NCI-H1048 (cell line): ENCODE results near the gene SQSTM1.
A peak's percentile ranks its signal among the peaks of the same experiment; 100 is the strongest.

Experiments used
- DNase-seq: peaks from one replicate; lab custom pipeline; 2025; lab: John Stamatoyannopoulos, UW

The SQSTM1 gene

DNA sequence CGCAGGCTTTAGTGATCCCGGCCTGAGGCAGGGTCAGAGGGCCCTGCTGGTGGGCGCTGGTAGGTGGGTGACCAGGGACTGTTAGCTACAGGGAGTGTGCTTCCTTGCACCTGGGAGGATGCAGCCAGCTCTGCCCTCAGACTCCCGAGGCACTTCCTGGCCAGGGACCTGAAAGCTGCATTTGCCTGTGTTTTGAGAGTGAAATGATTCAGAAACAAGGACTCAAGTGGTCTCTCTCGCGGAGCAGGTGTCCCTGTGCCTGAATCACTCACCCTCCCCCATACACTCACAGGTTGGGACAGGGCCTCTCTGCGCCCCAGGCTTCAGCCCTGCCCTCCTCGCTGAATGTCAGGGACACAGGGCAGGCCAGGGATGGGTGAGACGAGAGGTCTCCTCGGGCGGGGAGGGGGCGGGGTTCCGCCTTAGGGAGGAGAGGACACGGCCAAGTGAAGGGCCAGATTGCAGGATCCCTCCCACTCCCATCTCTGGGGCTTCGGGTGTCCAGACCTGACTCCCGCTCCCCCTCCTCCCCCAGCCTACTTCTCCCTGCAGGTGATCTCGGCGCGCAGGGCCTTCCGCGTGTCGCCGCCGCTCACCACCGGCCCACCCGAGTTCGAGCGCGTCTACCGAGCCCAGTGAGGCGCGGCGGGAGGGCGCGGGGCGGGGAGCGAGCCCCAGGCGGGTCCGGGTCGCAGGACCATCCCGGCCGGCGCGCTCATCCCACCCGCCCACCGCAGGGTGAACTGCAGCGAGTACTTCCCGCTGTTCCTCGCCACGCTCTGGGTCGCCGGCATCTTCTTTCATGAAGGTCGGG lies 25.4 kb upstream of the SQSTM1 start:
- no peak for DNase-seq

DNA sequence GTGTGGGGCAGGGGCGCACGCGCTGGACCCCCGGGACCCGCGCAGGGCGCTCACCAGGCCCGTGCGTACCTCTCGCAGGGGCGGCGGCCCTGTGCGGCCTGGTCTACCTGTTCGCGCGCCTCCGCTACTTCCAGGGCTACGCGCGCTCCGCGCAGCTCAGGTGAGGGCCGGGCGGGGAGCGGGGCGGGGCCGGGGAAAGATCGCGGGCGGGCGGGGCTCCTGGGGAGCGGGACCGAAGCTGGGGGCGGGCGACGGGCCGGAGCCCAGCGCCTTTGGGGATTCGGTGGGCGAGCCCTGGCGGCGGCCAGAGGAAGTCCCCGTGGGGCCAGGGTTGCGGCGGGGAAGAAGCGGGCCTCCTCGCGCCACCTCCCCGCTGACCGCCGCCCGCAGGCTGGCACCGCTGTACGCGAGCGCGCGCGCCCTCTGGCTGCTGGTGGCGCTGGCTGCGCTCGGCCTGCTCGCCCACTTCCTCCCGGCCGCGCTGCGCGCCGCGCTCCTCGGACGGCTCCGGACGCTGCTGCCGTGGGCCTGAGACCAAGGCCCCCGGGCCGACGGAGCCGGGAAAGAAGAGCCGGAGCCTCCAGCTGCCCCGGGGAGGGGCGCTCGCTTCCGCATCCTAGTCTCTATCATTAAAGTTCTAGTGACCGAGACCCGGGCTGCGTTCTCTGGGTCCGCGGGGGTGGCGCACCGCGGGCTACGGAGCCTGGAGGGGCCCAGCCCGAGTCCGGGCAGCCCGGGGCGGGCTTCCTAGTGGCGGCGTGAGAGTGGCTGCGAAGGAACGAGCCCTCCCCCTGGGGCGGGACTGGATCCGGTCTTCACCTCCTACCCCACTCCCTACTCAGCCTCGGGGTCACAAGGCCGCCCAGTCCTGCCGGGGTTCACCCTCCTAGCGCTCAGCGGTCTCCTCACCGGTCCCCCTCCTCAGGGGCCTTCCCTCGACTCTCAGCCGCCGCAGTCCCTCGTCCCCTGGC lies 24.6 kb upstream of the SQSTM1 start:
- peak; percentile 74 for DNase-seq

DNA sequence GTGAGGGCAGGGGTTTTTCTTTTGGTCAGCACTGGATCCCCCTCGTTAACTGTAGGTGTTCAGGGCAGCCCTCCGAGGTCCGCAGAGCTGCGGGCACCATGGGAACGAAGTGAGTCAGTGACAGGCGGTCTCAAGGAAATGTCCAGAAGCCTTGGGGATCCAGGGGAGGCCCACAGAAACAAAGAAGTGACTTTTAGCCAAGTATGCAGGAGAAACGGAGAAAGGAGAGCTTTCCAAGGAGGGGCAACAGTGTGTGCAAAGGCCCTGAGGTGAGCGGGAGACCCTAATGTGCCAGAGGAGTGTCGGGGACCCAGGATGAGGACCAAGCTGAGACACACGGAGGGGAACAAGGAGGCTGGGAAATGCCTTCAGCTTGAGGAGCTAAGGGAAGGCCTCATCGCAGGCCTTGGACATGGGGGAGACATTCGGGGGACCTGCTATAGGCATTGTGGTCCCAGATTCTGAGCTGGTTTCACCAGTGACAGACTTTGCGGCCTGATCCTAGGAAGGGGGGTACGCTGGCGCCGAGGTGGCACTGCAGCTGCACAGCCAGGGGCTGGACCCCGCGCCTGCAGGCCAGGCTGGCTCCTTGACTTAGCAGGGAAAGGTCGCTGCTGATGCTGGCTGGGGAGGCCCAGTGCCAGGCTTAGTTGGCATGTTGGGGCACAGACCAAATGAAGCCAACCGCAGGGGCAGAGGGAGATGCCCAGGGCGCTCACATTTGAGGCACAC lies 23.7 kb upstream of the SQSTM1 start:
- no peak for DNase-seq

DNA sequence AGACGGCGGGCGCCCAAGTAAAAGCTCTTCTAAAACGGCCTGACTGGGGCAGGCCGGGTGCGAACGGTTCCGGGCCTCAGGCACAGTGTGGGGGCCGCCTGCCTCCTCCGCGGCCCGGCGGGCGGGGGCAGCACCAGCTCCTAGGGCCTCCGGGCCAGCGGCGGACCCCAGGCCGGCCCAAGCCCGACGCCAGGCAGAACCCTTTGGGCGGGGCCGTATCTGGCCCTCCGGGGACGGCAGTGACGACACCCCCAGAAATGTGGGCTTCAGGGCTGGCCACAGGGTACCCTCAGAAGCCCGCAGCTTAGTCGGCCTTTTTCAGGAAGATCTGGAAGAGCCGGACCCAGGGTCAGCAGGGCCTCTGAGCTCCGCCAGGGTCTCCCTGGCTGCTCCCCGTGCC lies 23.0 kb upstream of the SQSTM1 start:
- DNase-seq, result no peak

DNA sequence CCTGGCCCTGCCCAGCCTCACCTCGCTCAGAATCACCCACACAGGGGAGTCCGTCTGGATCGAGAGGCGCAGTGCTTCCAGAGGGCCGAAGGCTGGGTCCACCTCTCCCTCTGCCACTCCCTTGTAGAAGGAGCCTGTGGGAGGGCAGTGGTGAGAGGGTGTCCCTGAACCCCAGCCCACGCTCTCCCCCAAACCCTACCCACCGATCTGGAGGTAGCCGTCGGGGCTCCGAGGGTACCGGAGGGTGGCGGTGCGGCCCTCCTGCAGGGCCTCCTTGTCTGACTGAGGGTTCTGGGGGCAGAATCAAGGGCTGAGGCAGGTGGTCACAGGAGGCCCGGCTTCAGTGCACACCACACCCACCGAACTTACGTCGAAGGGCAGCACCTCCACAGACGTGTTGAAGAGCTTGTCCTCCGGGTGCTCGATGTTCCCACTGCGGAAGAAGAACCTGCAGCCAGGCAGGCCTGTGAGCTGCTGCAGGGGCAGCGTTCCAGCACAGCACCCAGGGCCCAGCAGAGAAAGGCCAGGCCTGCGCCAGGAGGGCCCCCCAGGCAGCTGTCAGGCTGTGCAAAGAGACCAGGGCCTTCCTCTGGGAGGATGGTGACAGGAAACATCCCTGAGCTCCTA lies 22.4 kb upstream of the SQSTM1 start:
- no peak for DNase-seq

DNA sequence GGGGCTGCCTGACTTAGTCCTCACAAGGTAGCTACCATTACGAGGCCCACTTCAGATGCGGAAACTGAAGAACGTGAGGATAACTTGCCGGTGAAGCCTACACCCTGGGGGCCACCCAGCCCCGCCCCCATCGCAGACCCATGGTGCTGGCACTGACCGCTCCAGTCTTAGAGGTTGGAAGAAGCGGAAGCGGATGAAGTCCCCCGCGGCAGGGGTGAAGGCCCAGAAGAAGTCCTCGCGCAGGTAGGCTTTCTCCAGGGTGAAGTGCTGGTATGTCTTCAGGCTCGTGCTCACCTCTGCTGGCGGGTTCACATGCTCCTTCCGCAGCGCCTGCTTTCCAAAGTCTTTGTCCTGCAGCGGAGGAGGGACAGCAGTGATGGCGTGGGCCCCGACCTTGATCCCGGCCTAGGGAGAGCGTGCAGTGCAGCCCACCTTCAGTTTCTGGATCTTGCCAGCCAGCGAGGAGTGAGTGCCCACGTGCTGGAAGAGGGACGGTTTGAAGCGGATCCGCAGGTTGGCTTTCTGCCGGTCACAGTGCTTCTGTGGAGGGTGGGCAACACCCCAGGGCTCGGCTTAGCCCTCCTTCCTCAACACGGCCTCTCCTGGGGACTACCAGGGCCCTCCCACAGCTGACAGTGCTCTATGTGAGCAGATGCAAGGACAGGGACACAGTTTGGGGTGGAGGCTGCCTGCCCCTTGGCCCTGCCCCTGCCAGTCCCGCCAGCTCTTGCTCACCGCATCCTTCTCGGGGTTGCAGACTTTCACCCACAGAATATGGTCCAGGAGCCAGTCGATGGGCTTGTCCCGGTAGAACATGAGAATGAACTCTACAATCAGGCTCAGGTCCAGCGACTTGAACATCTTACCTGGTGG lies 21.7 kb upstream of the SQSTM1 start:
- no peak for DNase-seq

DNA sequence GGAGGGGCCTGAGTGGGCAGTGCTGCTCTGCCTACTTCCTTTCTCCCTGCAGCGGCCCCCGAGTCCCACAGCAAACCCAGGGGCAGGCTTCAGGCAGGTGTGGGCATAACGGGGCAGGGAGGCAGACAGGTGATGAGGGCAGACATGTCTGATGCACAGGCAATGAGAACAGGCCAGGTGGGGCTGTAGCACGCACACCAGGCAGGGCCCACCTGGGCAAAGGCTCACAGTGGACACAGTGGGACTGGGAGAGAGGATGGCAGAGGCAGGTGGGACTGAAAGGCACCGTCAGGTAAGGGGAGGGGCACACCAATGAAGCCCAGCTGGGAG lies 21.1 kb upstream of the SQSTM1 start:
- DNase-seq, result no peak

DNA sequence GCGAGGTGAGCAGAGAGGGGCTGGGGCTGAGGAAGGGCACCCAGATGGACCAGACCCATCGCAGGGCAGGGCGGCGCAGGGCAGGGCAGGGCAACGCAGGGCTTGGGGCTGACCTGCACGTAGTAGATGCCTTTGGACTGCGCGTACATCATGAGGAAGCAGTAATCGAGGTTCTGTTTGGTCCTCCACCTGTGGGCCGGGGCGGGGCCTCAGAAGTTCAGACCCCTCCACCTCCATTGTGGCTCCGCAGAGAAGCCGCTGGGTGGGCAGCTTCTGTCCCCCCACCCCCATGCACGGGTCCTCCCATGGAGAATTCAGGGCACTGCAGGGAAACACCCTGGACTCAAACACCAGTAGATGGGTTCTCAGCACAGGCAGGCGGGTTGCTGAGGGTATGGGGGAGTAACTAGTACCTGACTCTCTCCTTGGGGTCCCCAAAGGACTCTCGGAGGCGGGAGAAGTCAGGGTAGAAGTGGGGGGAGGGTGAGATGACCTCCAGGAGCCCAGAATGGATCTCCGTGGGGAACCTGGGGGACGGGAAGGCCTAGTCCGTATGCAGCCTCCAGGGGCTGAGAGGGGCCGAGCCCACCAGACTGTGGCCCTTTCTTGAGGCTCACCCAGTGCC lies 20.5 kb upstream of the SQSTM1 start:
- DNase-seq, result no peak

DNA sequence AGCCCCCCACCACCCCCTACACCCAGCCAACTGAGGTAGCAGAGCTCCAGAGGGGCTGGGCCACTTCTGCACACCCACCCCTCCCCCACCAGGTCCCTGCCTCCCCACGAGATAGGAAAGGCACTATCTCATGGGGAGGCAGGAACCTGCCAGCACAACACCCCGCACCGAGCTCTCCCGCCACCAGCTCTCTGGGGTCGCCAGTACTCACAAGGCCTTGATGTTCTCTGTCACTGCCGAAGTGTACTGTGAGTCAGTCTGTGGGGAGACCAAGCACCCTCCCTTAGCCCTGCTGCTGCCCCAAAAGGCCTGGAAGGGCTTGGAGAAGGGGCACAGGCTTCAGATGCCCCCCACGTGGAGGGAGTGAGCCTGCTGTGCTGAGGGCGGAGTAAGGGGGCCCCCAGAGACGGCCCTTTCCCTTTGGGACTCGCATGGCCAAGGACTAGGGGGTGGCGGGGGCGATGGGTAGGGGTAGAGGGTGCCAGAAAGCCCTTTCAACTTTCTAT lies 20.0 kb upstream of the SQSTM1 start:
- no peak for DNase-seq

DNA sequence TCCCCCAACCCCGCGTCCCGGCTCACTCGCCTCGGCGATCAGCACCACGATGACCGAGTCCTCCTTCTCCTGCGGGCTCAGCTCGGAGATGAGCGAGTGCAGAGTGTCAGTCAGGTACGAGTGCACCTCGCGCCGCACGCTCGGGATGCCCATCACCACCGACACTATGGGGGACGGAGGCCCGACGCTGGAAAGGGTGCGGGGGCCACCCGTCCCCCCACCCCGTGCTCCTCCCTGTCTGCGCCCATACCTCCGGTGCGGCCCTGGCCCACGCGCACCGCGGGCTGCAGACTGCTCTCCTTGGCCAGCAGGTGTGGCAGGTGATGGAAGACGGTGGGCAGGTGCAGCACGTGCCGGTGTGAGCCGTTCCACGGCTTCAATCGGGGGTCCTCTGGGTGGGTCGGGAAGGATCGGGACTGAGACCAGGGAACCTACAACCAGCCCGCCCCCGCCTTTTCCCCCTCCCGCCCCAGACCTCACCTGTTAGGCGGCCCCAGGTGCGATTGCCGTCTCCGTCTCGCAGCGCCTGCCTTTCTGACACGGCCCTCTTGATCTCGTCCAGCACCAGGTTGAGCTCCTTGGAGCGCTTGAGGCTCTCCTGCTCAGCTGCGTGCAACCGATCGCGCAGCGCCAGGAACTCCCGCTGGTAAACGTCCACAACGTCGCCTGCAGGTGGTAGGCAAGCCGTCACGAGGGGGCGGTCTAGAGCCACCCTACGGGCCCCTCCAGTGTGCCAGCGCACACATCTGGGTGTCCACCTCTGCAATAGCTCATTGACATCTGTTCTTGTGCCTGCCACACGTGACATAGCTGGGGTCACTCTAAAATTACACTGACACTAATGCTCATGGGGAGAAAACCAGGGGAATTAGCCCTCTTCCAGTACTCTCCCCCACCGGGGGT lies 19.1 kb upstream of the SQSTM1 start:
- DNase-seq, result peak; percentile 6

DNA sequence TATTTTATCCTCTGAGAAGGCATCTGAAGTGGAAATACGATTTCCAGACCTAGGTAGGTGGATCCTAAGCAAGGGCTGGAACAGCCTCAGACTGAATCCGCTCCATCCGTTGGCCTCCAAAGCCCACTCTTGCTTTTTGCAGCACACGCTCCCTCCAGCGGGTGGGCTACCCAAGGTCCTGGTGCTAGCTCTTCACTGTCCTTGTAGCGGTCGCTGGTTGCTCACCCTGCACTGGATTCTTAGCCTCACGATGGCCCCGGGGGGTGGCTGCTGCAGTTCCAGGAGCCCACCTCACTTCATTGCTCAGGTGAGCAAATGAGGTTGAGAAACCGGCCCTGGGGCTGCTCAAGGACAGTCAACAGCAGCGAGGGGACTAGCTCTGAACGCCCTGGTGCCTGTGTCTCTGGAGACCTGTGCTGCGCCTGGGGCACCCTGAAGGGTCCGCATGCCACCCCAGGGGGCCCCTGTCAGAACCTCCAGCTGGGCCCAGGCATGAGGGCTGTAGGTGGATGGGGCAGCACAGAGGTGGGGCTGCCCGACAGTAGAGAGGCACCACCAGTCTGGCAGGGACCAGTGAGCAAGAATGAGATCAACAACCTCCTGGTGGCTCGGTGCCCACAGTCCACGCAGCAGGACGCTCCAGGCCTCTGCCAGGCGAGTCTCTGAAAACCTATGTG lies 18.4 kb upstream of the SQSTM1 start:
- no peak for DNase-seq

DNA sequence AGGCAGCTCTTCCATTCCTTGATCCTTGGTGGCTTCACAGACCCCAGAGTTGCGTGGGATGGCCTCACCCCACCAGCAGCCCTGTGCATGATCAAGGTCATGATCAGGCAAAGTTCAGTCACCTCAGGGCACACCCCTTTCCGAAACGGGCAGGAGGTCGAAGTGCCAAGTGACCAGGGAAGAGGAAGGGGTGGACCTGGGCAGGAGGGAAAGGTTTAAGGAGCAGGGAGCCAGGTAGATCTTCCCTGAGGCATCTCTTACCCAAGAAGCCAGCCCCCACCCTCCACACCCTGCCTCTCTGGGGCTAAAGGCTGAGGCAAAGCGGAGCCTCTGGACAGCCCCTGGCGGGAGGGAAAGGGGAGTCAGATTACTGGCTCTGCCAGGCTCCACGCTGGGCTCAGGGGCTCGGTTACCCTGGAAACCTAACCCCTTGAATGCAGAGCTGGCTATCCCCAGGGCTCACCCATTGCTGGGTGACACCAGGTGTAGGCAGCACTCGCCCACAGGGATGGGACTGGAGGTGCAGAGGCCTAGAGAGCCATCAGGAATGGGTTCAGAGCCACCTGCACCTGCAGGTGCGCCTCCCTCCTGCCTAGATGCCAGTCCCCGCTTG lies 17.6 kb upstream of the SQSTM1 start:
- no peak for DNase-seq

DNA sequence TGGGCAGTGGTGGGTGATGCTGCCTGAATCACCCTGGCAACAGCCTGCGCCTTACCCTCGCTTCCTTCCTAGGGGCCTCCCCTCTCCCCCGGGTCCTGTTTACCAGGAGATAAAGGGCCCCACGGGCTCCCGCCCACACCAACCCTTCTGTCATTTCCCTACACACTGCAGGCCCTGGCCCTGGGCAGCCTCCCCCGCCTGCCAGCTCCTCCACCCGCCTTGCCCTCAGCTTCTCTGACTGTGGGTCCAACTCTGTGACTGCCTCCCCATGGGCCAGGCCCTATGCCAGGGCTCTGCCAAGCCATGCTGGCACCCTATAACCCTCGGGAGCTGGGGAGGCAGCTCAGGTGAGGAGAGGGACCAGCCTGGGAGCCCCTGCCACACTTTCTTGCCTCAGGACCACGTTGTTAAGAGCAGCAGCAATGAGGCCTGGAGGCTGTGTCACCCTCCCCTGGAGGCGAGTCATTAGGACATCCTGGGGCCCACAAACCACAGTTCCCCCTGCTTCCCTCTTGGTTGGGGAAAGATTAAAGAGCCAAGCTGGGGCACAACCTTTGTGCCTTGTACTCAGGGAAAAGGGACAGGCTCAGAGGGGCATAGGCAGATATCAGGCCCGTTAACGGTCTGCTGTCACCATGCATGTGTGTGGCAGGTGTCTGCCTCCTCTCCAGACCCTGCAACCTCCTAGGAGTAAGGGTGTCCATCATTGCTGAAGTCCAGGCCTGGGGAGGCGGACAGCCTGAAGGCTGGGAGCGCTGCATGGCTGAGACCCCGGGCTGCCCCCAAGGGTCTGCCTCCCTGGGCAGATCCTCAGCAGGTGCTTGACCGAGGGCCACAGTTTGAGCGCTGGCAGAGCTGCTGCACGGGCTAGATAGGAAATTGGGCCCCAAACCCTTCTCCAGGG lies 16.8 kb upstream of the SQSTM1 start:
- no peak for DNase-seq

DNA sequence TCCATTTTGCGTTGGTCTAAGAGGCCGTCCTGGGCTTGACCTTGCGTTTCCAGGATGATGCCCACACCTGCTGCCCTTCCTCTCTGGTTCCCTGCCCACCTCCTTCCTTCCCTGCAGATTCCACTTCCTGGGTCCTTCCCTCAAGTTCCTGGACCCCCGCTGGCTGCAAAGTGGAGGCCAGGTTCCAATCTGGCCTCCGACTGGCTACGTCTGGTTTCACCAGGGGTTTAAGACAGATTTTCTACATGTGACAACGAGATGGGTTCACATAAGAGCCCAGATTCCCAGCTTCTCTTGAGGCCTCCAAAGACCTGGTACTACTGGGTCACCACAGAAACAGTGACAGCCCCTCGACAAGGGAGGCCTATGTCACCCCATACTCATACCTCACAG lies 16.2 kb upstream of the SQSTM1 start:
- DNase-seq, result no peak

DNA sequence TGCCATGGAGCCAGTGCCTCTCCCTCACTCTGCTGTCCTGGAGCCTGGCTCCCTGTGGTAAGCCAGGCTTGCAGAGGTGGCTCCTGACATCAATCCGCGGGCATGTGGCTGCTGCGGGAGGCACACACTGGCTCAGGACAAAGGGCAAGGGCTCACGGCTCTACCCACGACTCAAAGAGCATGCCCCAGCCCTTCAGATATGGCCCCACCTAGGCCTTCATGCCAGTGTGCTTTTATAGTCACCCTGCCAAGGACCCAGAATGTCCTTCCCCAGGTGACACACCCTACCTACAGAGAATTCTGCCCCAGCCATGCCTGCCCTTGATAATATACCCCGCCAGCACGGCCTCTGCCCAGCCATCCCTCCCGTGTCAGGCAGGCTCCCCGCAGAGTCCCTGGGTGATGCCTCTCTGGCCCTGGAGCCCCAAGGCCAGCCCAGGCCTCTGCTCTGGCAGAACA lies 15.6 kb upstream of the SQSTM1 start:
- no peak for DNase-seq

DNA sequence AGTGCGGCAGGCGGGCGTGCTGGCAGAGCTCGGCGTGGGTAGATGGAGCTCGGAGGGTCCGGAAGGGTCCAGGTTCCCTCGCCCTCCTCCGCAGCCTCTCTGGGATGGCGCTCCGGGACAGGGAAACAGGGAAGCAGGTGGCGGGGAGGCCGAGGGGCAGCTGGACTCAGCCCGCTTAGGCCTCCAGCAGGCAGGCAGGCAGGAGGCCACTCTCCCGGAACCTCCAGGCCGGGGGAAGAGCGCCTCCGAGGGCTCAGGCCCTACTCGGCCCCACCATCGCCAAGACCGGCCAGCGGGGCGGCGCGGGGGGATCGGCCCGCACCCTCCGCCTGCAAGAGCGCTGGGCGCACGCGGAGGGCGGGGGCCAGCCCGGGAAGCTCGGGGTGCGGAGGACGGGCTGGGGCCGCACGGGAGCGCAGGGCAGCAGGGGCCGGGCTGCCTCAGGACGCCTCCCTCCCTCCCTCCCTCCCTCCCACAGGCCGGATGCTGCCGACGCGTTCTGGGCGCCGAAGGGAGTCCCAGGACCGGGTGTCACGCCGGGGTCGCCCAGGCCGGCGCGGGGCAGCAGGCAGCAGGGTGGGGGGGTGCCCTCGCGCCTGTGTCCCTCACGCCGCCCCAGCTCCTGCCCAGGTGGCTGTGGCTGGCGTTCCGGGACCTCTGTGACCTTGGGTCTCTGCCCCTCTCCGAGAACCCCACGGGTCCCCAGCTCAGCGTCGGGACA lies 15.0 kb upstream of the SQSTM1 start:
- DNase-seq, result no peak
